Stimulated activated naive CD8-positive, alpha-beta T cell treated with anti-CD3 and anti-CD28 coated beads, Interleukin-15, amount 100 ng/mL, for 72 hours (primary cell): ENCODE data around the gene RNF150.

Experiments
- ATAC-seq: fragments of 150-1000 bp; cut with Tn5 transposase; 2 replicates; pipeline ENCODE4 v1.10.0; 2021; ENCODE audit warnings: mild to moderate bottlenecking, moderate library complexity
- DNase-seq, 2 donors: peaks; one replicate each; pipeline ENCODE4 v3.0.0; 2021 to 2022
- H3K27ac Mint-ChIP-seq, 2 donors: one replicate each; pipeline ENCODE4 v1.8.0; 2022; ENCODE audit warnings: mild to moderate bottlenecking in 2 of 2, mixed read lengths in 2 of 2, moderate library complexity in 2 of 2
- H3K27me3 Mint-ChIP-seq: one replicate; pipeline ENCODE4 v1.8.0; 2022; ENCODE audit warnings: mixed read lengths
- H3K4me1 Mint-ChIP-seq: one replicate; pipeline ENCODE4 v1.8.0; 2022; ENCODE audit warnings: mild to moderate bottlenecking, mixed read lengths
- H3K4me3 Mint-ChIP-seq, 2 donors: one replicate each; pipeline ENCODE4 v1.8.0; 2022; ENCODE audit warnings: mild to moderate bottlenecking in 2 of 2, mixed read lengths in 2 of 2, moderate library complexity in 1 of 2
- H3K9me3 Mint-ChIP-seq, 2 donors: one replicate each; pipeline ENCODE4 v1.8.0; 2022; ENCODE audit warnings: mixed read lengths in 2 of 2

The RNF150 gene

GRCh38 chr4:141002323-141002805, 130.9 kb downstream of the RNF150 start:
- H3K4me1 Mint-ChIP-seq = no peaks in the 10 kb centered on the region
- DNase-seq (no peak), ATAC-seq (no peak)
- H3K4me3 Mint-ChIP-seq = no peak overlapping the region
- H3K27me3 Mint-ChIP-seq = no peaks in the 10 kb centered on the region
- H3K27ac Mint-ChIP-seq = no peak overlapping the region
- peaks cover 0 to 6% of the 10 kb centered on the region in 2 donors for H3K9me3 Mint-ChIP-seq

DNA sequence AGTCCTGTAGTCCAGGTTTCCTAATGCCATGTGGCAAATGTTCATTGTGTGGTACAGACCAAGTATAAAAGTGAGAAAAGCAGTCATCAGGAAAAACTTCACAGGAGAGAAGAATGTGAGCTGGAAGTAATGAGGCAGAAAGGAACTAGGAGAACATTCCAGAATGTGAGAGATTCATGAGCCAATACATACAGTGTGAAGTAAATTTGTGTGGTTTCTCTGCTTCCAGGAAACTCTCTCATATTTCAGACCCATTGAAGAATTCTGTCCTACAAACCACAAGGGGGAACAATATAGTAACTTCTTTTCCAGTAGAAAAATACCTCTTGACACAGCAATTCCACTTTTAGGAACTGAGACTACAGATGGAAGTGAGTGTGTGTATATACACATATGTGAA, 136.5 kb downstream of the RNF150 start:
- no peak overlapping the region for H3K27ac Mint-ChIP-seq
- H3K4me1 Mint-ChIP-seq = no peaks in the 10 kb centered on the region
- H3K4me3 Mint-ChIP-seq = no peak overlapping the region
- ATAC-seq (no peak), DNase-seq (no peak)
- H3K9me3 Mint-ChIP-seq = peaks cover 0 to 7% of the 10 kb centered on the region in 2 donors
- no peaks in the 10 kb centered on the region for H3K27me3 Mint-ChIP-seq

- H3K4me3 Mint-ChIP-seq = no peak overlapping the region
- peaks cover 0 to 7% of the 10 kb centered on the region in 2 donors for H3K9me3 Mint-ChIP-seq
- no peak for ATAC-seq
- H3K27me3 Mint-ChIP-seq = no peaks in the 10 kb centered on the region
- DNase-seq = no peak
- H3K4me1 Mint-ChIP-seq = no peaks in the 10 kb centered on the region
- no peak overlapping the region for H3K27ac Mint-ChIP-seq
These were observed 138.2 kb downstream of the RNF150 start for GRCh38 chr4:140995058-140995457.

- Mint-ChIP-seq H3K4me1 (no peaks in the 10 kb centered on the region), H3K4me3 (no peak overlapping the region), H3K9me3 (peaks cover 0 to 7% of the 10 kb centered on the region in 2 donors), H3K27me3 (no peaks in the 10 kb centered on the region), H3K27ac (no peak overlapping the region)
- ATAC-seq (no peak), DNase-seq (no peak)
These were observed 139.3 kb downstream of the RNF150 start for GRCh38 chr4:140994015-140994414.

- Mint-ChIP-seq H3K27me3 (no peaks in the 10 kb centered on the region), H3K9me3 (peaks cover 0 to 7% of the 10 kb centered on the region in 2 donors), H3K4me1 (no peaks in the 10 kb centered on the region), H3K4me3 (no peak overlapping the region), H3K27ac (no peak overlapping the region)
- ATAC-seq (no peak), DNase-seq (no peak)
These were observed 139.9 kb downstream of the RNF150 start for GRCh38 chr4:140993370-140993769.

GRCh38 chr4:140989944-140990343, 143.3 kb downstream of the RNF150 start:
- no peak for ATAC-seq
- DNase-seq = no peak
- Mint-ChIP-seq H3K27me3 (no peaks in the 10 kb centered on the region), H3K4me3 (no peak overlapping the region), H3K27ac (no peak overlapping the region), H3K9me3 (no peaks in the 10 kb centered on the region), H3K4me1 (no peaks in the 10 kb centered on the region)

DNA sequence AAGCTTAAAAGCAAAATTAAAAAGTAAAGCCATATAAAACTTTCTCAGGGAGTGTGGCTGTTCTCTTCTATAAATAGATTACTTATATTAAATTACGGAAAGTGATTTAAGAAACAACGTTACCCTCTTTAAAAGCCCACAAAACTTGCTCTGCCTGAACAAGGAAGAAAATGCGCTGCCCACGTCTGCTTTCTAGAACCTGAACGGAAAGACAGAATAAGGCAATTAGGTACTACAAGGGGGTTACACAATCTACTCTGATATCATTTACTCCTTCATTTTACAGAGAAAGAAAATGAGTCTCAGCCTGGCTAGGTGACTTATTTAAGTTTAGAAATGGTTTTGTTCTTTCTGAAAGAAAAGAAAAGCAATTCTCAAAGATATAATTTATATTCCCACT, 147.2 kb downstream of the RNF150 start:
- Mint-ChIP-seq H3K27ac (no peak overlapping the region), H3K4me3 (no peak overlapping the region), H3K27me3 (no peaks in the 10 kb centered on the region), H3K4me1 (no peaks in the 10 kb centered on the region), H3K9me3 (no peaks in the 10 kb centered on the region)
- DNase-seq = no peak
- ATAC-seq = no peak

DNA sequence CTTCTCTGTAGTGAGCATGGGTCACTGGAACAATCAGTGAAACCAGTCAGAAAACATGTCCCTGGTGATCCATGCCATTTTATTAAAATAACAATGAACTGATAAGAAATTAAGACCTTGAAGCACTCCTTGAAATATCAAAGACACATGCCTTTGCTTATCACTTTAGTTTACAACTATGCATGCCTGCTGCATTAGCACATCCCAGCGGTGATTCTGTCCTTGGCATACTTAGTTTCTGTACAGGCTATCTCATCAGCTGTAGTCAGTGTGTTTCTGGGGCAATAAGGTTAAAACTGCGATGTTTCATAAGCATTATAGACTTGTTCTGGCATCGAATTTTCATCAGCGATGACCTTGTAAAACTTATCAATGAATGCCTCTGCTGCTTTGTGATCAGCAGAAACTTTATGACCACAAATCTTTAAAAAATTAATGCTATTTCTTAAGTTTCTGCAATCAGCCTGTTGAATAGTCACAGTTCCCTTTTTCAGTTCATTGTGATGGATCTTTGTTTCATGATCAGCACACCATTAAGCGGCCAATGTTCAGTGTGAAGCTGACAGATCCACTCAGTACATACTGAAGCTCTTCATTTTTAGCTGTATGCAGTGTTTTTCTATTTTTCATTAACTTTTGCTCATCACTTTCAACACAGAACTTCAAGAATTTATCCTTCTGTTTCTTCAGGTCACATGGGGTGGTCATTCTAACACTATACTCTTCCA, 150.5 kb downstream of the RNF150 start:
- no peak overlapping the region for H3K27ac Mint-ChIP-seq
- no peak overlapping the region for H3K4me3 Mint-ChIP-seq
- H3K4me1 Mint-ChIP-seq = no peaks in the 10 kb centered on the region
- DNase-seq = no peak
- H3K27me3 Mint-ChIP-seq = no peaks in the 10 kb centered on the region
- ATAC-seq = no peak
- H3K9me3 Mint-ChIP-seq = no peaks in the 10 kb centered on the region

- Mint-ChIP-seq H3K4me3 (no peak overlapping the region), H3K9me3 (no peaks in the 10 kb centered on the region), H3K4me1 (no peaks in the 10 kb centered on the region), H3K27ac (no peak overlapping the region), H3K27me3 (no peaks in the 10 kb centered on the region)
- ATAC-seq (no peak), DNase-seq (no peak)
These were observed 152.7 kb downstream of the RNF150 start for GRCh38 chr4:140980426-140981200.

GRCh38 chr4:140976768-140977167, 156.5 kb downstream of the RNF150 start:
- no peak overlapping the region for H3K27ac Mint-ChIP-seq
- no peak for ATAC-seq

GRCh38 chr4:140971077-140971792, 162.0 kb downstream of the RNF150 start:
- DNase-seq = no peak
- H3K9me3 Mint-ChIP-seq = no peaks in the 10 kb centered on the region
- H3K27me3 Mint-ChIP-seq = no peaks in the 10 kb centered on the region
- H3K4me3 Mint-ChIP-seq = no peak overlapping the region
- ATAC-seq = no peak
- H3K27ac Mint-ChIP-seq = no peak overlapping the region
- H3K4me1 Mint-ChIP-seq = no peaks in the 10 kb centered on the region

More at GRCh38 chr4:140976768-140977167, 156.5 kb downstream of the RNF150 start:
- Mint-ChIP-seq H3K4me3 (no peak overlapping the region), H3K27me3 (no peaks in the 10 kb centered on the region), H3K4me1 (no peaks in the 10 kb centered on the region), H3K9me3 (no peaks in the 10 kb centered on the region)
- DNase-seq = no peak

DNA sequence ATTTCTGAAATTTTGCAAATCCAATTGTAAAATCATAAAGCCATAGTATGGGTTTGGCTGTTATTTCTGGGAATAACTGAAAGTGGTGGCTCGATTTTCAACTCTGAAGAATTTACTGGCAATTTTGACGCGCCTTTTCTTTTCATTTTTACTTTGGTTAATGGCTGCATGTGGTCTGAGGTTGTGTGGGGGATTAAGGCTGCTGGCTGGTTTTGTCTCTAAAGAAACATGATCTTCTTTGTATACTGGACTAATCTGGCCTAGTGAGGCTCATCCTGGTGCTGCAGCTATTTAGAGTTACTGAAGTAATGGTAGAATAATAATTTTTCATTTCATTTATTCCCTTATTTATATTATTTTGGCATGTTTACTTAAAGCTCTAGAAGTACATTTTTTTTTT, 164.0 kb downstream of the RNF150 start:
- Mint-ChIP-seq H3K27me3 (no peaks in the 10 kb centered on the region), H3K27ac (no peak overlapping the region), H3K4me3 (no peak overlapping the region), H3K9me3 (no peaks in the 10 kb centered on the region), H3K4me1 (no peaks in the 10 kb centered on the region)
- DNase-seq (no peak), ATAC-seq (no peak)

DNA sequence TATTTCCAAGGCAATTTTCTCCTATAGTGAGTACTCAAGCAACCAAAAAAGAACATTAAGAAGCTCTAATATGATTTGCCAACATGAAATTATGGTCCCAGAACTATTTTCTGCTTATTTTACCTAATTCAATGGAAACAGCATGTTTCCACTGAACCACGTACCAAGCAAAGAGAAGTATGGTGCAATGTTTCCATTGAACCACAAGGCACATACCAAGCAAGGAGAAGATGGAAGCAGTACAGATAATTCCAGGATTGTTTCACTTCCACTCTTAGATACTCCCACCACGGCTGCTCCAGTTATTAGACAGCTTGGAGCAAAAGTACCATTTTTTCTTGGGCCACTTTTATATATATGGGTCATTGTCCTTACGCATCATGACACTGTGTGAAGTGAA, 164.9 kb downstream of the RNF150 start:
- Mint-ChIP-seq H3K27me3 (no peaks in the 10 kb centered on the region), H3K4me1 (no peaks in the 10 kb centered on the region), H3K4me3 (no peak overlapping the region), H3K9me3 (no peaks in the 10 kb centered on the region), H3K27ac (no peak overlapping the region)
- no peak for ATAC-seq
- DNase-seq = no peak

- no peaks in the 10 kb centered on the region for H3K4me1 Mint-ChIP-seq
- ATAC-seq = no peak
- H3K9me3 Mint-ChIP-seq = no peaks in the 10 kb centered on the region
- no peak overlapping the region for H3K4me3 Mint-ChIP-seq
- no peak for DNase-seq
- H3K27me3 Mint-ChIP-seq = no peaks in the 10 kb centered on the region
- H3K27ac Mint-ChIP-seq = no peak overlapping the region
These were observed 169.4 kb downstream of the RNF150 start for GRCh38 chr4:140963883-140964282.

GRCh38 chr4:140955641-140956040, 177.6 kb downstream of the RNF150 start:
- H3K27ac Mint-ChIP-seq = no peak overlapping the region
- peaks cover 0 to 8% of the 10 kb centered on the region in 2 donors for H3K9me3 Mint-ChIP-seq
- no peak overlapping the region for H3K4me3 Mint-ChIP-seq
- no peaks in the 10 kb centered on the region for H3K4me1 Mint-ChIP-seq
- ATAC-seq (no peak), DNase-seq (no peak)
- no peaks in the 10 kb centered on the region for H3K27me3 Mint-ChIP-seq

DNA sequence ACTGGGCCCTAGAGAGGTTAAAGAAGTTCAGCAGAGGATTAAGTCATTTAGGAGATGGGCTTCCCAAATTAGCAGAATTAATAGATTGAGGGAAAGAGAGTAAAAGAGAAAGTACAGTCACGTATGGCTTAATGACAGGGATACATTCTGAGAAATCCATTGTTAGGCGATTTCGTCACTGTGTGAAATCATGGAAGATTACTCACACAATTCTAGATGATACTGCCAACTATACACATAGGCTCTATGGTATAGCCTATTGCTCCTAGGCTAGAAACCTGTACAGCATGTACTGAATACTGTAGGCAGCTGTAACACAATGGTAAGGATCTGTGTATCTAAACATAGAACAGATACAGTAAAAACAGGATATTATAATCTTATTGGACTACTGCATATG, 180.6 kb downstream of the RNF150 start:
- Mint-ChIP-seq H3K27me3 (no peaks in the 10 kb centered on the region), H3K9me3 (peaks cover 0 to 8% of the 10 kb centered on the region in 2 donors), H3K27ac (no peak overlapping the region), H3K4me3 (no peak overlapping the region), H3K4me1 (no peaks in the 10 kb centered on the region)
- no peak for ATAC-seq
- DNase-seq = no peak
